ENCODE data around the gene DMRTC2. TPM values are rescaled to one million over a fixed set of nuclear protein-coding genes. Genes with fewer than 3 reads are reported as not detected.

Gene DMRTC2
- polyA plus RNA-seq, 1 donor (not counting 4 experiments of a cell fraction or from before 2014, with no cell fraction given): not detected

DNA sequence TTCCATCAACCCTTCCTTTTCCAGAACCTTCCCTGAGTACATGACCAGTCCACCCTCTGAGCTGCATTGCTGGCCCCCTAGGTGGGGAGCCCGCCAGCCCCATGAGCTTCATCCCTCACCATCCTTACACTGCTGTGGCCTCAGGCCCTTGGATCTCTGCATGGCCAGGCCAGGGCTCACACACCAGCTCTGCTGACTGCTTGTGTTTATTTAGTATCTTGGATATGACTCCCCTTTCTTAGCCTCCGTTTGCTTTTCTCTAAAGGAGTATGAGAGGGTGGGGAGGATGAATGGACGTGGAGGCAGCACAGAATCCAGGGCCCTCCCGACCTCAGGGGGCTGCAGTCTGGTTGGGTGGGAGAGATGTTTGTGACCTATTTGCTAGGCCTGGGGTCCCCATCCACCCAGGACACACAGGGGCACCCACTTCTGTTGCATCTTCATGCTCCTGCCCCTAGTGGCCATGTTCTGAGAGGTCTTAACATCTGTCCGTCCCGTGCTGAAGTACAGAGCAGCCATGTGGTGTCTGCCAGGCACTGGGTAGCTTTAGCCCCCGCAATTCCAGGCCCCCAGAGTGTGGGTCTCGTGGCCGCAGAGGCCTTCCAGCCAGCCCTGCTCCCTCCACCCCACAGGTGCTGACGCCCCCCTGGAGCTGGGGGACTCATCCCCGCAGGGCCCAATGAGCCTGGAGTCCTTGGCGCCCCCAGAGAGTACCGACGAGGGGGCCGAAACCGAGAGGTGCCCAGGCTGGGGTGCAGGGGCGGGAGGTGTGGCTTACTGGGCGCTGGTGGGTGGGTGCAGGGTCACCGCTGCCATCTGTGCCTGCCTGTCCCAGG, 51.1 kb downstream of the DMRTC2 start:
- H3K9me3 ChIP-seq (ENCODE audit: control insufficient read depth, low read depth, low read length): no peaks in the 10 kb centered on the region
- H3K4me2 ChIP-seq (ENCODE audit: control insufficient read depth, extremely low read depth, insufficient read depth, low read depth, low read length): no peak overlapping the region
- peaks cover 36 to 52% of the 10 kb centered on the region in 2 experiments for H3K36me3 ChIP-seq (ENCODE audit: control insufficient read depth in 2 of 2, extremely low read depth in 1 of 2, insufficient read depth in 2 of 2, low read length in 2 of 2)
- no peaks in the 10 kb centered on the region for H3K27me3 ChIP-seq (ENCODE audit: control insufficient read depth, extremely low read depth, insufficient read depth, low read length)
- no peak overlapping the region for H3K27ac ChIP-seq (ENCODE audit: control insufficient read depth, insufficient read depth, low read length)
- H3K9me1 ChIP-seq (ENCODE audit: control insufficient read depth, extremely low read depth, insufficient read depth, low read length): no peaks in the 10 kb centered on the region
- no peak for TF ChIP-seq EZH2 (IDR thresholded peaks at IDR 0.05; ENCODE audit: low read length)
- TF ChIP-seq CTCF (optimal IDR thresholded peaks at IDR 0.05 in 1 of 3, IDR thresholded peaks at IDR 0.05 in 1 of 3, conservative IDR thresholded peaks at IDR 0.05 in 1 of 3; ENCODE audit: extremely low read depth in 1 of 3, insufficient read depth in 2 of 3, low read length in 3 of 3): peak in 1 of 3 experiments; percentile 28
- DNase-seq (ENCODE audit: low read depth, low spot score) (no peak), FAIRE-seq (no peak)
- H3K79me2 ChIP-seq (ENCODE audit: control insufficient read depth, insufficient read depth, low read length): peaks cover 6% of the 10 kb centered on the region
- no peak overlapping the region for H3K9ac ChIP-seq (ENCODE audit: control insufficient read depth, extremely low read depth, insufficient read depth, low read length)
- dilution Hi-C loops (cut with MboI; ENCODE audit: extremely low pct_ligation_motif_present, low sequenced_read_pairs): no loop called here
- H2AFZ ChIP-seq (ENCODE audit: control insufficient read depth, low read length): no peak overlapping the region
- no peaks in the 10 kb centered on the region for H3K4me1 ChIP-seq (ENCODE audit: control insufficient read depth, extremely low read depth, insufficient read depth, low read length)
- no peaks in the 10 kb centered on the region for H4K20me1 ChIP-seq (ENCODE audit: control insufficient read depth, extremely low read depth, insufficient read depth, low read length)
- H3K4me3 ChIP-seq (ENCODE audit: control insufficient read depth in 2 of 3, extremely low read depth in 1 of 3, insufficient read depth in 2 of 3, low read depth in 1 of 3, low read length in 3 of 3): no peak overlapping the region

DNA sequence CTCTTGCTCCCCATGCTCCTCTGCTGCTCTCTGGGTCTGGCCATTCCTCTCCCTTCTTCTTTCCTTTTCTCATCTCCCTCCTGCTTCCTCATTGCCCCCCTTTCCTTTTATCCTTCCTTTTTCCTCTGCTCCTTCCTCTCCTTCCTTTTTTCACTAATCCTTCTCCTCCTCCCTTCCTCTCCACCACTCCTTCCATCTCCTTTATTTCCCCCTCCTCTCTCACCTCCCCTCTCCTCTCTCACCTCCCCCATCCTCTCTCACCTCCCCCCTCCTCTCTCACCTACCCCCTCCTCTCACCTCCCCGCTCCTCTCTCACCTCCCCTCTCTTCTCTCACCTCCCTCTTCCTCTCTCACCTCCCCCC, 51.7 kb downstream of the DMRTC2 start:
- Histone ChIP-seq H3K27ac (ENCODE audit: control insufficient read depth, insufficient read depth, low read length) (no peak overlapping the region), H4K20me1 (ENCODE audit: control insufficient read depth, extremely low read depth, insufficient read depth, low read length) (no peaks in the 10 kb centered on the region), H3K36me3 (ENCODE audit: control insufficient read depth in 2 of 2, extremely low read depth in 1 of 2, insufficient read depth in 2 of 2, low read length in 2 of 2) (peaks cover 32 to 54% of the 10 kb centered on the region in 2 experiments), H3K4me1 (ENCODE audit: control insufficient read depth, extremely low read depth, insufficient read depth, low read length) (no peaks in the 10 kb centered on the region), H2AFZ (ENCODE audit: control insufficient read depth, low read length) (no peak overlapping the region), H3K9me3 (ENCODE audit: control insufficient read depth, low read depth, low read length) (no peaks in the 10 kb centered on the region), H3K79me2 (ENCODE audit: control insufficient read depth, insufficient read depth, low read length) (peaks cover 5% of the 10 kb centered on the region), H3K4me2 (ENCODE audit: control insufficient read depth, extremely low read depth, insufficient read depth, low read depth, low read length) (no peak overlapping the region), H3K4me3 (ENCODE audit: control insufficient read depth in 2 of 3, extremely low read depth in 1 of 3, insufficient read depth in 2 of 3, low read depth in 1 of 3, low read length in 3 of 3) (no peak overlapping the region), H3K9ac (ENCODE audit: control insufficient read depth, extremely low read depth, insufficient read depth, low read length) (no peak overlapping the region), H3K9me1 (ENCODE audit: control insufficient read depth, extremely low read depth, insufficient read depth, low read length) (no peaks in the 10 kb centered on the region), H3K27me3 (ENCODE audit: control insufficient read depth, extremely low read depth, insufficient read depth, low read length) (no peaks in the 10 kb centered on the region)
- dilution Hi-C loops (cut with MboI; ENCODE audit: extremely low pct_ligation_motif_present, low sequenced_read_pairs): no loop called here
- TF ChIP-seq CTCF (optimal IDR thresholded peaks at IDR 0.05 in 1 of 3, IDR thresholded peaks at IDR 0.05 in 1 of 3, conservative IDR thresholded peaks at IDR 0.05 in 1 of 3; ENCODE audit: extremely low read depth in 1 of 3, insufficient read depth in 2 of 3, low read length in 3 of 3) (no peak), EZH2 (IDR thresholded peaks at IDR 0.05; ENCODE audit: low read length) (no peak)
- DNase-seq (ENCODE audit: low read depth, low spot score) (no peak), FAIRE-seq (no peak)

All from keratinocyte (primary cell).